ENCODE measurements around the gene TMEM248.

DNA sequence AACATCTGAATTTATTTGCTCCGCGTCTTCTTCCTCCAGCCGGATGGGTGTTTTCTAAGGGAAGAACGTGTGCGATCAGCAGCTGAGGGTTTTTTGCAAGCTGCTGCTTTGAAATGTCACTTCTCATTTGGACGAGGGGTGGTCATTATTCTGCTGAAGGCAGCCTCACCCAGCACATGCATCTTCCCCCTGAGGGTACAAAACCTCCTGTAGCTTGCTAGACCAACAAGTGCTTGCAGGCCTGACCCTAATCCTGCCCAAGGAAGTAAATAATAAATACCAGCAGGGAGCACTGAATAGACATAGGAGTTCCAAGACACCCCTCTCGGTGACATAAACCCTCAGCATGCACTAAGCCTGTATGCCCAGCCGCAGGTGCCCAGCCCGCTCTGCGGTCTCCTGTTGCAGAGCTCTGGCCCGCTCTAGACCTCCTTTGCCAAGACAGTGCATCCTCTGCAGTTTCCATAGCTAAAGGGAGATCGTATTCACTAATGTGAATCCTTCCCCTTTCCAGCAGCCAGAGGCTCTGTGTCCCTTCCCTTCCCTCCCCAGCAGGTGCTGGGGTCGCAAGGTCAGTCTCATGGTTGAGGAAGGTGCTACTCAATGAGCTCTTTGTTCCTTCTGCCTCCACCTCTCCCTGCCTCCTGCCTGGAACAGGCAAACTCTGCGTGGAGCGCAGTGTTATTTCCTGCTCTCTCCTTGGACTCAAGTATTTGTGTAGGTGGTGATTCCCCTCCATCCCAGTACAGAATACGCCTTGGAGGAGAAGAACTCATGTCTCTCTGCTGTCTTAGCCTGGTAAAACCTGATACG lies 37.7 kb downstream of the TMEM248 start:
- TF ChIP-seq, protein P1, sequence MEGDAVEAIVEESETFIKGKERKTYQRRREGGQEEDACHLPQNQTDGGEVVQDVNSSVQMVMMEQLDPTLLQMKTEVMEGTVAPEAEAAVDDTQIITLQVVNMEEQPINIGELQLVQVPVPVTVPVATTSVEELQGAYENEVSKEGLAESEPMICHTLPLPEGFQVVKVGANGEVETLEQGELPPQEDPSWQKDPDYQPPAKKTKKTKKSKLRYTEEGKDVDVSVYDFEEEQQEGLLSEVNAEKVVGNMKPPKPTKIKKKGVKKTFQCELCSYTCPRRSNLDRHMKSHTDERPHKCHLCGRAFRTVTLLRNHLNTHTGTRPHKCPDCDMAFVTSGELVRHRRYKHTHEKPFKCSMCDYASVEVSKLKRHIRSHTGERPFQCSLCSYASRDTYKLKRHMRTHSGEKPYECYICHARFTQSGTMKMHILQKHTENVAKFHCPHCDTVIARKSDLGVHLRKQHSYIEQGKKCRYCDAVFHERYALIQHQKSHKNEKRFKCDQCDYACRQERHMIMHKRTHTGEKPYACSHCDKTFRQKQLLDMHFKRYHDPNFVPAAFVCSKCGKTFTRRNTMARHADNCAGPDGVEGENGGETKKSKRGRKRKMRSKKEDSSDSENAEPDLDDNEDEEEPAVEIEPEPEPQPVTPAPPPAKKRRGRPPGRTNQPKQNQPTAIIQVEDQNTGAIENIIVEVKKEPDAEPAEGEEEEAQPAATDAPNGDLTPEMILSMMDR (IDR thresholded peaks at IDR 0.05): no peak
- TF ChIP-seq POLR2A (IDR thresholded peaks at IDR 0.05): no peak

Measured in adrenal gland (tissue), 5 donors.